ENCODE measurements around the gene CTDSPL. TPM values are rescaled to one million over a fixed set of nuclear protein-coding genes. Genes with fewer than 3 reads are reported as not detected.
"Not testable (repeated sequence)": the region's sequence is repeated elsewhere in the genome, so short reads cannot be mapped to it uniquely, and the experiment has no call there.

CTDSPL gene
- total RNA-seq, 1 donor from 2014 or later = 68.4 TPM

GRCh38 chr3:38018296-38019266 lies 156.9 kb downstream of the CTDSPL start:
- DNase-seq (ENCODE audit: low spot score) = no peak

GRCh38 chr3:38019658-38020341 lies 158.1 kb downstream of the CTDSPL start:
- no peak for DNase-seq (ENCODE audit: low spot score)

GRCh38 chr3:38020342-38020726 lies 158.7 kb downstream of the CTDSPL start:
- DNase-seq (ENCODE audit: low spot score) = no peak

GRCh38 chr3:38021196-38021595 lies 159.5 kb downstream of the CTDSPL start:
- DNase-seq (ENCODE audit: low spot score) = no peak

- DNase-seq (ENCODE audit: low spot score) = no peak
Observed at GRCh38 chr3:38022301-38022700, 160.6 kb downstream of the CTDSPL start.

GRCh38 chr3:38022896-38023709 lies 161.4 kb downstream of the CTDSPL start:
- no peak for DNase-seq (ENCODE audit: low spot score)

GRCh38 chr3:38026856-38027255 lies 165.2 kb downstream of the CTDSPL start:
- DNase-seq (ENCODE audit: low spot score) = no peak

- DNase-seq (ENCODE audit: low spot score) = no peak
Observed at GRCh38 chr3:38027466-38028465, 166.1 kb downstream of the CTDSPL start.

- no peak for DNase-seq (ENCODE audit: low spot score)
Observed at GRCh38 chr3:38028621-38029361, 167.1 kb downstream of the CTDSPL start.

GRCh38 chr3:38029400-38030125 lies 167.9 kb downstream of the CTDSPL start, which contains the start of gene PLCD1:
PLCD1 (minus strand) TSS chr3:38029642; CDS start chr3:38029539, 103 bp downstream.
- peak; percentile 89 for DNase-seq (ENCODE audit: low spot score)

GRCh38 chr3:38030126-38031021 lies 168.7 kb downstream of the CTDSPL start:
- peak; percentile 79 for DNase-seq (ENCODE audit: low spot score)

GRCh38 chr3:38031022-38031994 lies 169.6 kb downstream of the CTDSPL start:
- DNase-seq (ENCODE audit: low spot score) = peak; percentile 80

GRCh38 chr3:38032328-38032865 lies 170.7 kb downstream of the CTDSPL start:
- no peak for DNase-seq (ENCODE audit: low spot score)

- not testable (repeated sequence) for DNase-seq (ENCODE audit: low spot score)
Observed at GRCh38 chr3:38033586-38033985, 171.9 kb downstream of the CTDSPL start.

All from ureter (tissue), 1 donor.